HG02943 (cell line): ENCODE results near the gene CCL26.
A peak's percentile ranks its signal among the peaks of the same experiment; 100 is the strongest.
"Not testable (repeated sequence)": the region's sequence is repeated elsewhere in the genome, so short reads cannot be mapped to it uniquely, and the experiment has no call there.

ENCODE experiments used
- ATAC-seq: cut with Tn5 transposase; IDR thresholded peaks from one replicate; pipeline ENCODE4 v1.9.1; 2021; ENCODE audit warnings: mild to moderate bottlenecking, low read depth, moderate library complexity; ENCODE audit not compliant: unreplicated experiment

The CCL26 gene

GRCh38 chr7:75739796-75740672 is 32.0 kb downstream of the CCL26 start:
- no peak for ATAC-seq

- peak; percentile 92 for ATAC-seq
Observed at GRCh38 chr7:75738975-75739795, 32.8 kb downstream of the CCL26 start.

GRCh38 chr7:75738604-75738974 is 33.4 kb downstream of the CCL26 start, which contains the start of gene HIP1:
TSS of gene HIP1 (minus strand) at chr7:75738941. CDS start at chr7:75738920, 21 bp downstream.
- ATAC-seq = peak; percentile 5

DNA sequence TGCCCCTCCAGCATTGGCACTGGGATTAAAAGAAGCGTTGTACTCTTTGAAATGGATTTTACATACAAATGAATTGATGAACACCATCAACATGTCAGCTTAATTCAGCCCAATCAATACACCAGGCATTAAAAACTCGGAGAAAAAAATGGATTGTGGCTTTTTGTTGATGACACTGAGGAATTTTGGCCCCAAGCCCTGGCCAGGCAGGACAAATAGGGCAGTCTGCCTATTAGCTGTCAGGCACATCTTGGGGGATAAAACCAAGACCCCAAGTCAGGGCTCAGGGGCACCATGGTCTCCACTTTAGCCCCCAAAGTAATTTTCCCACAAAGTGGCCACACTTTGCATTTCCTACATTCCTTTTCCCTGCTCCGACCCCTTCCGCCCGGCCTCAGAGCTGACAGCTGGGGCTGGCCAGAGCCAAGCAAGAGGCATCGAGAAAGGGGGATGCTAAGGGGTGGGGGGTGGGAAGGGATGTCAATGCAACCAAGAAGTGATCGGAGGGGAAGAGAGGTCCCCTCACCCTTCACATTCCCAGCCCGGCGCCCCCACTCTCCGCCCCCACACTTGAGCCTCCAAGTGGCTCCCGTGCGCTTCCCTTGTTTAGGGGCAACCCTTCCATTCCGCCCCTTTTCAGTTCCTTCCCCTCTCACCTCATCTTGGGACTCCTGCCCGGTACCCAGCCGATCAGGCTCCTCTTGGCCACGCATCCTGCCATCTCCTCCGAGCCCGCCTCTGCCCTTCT is 34.0 kb downstream of the CCL26 start:
- ATAC-seq = no peak

- no peak for ATAC-seq
Observed at GRCh38 chr7:75735581-75736350, 36.2 kb downstream of the CCL26 start.

DNA sequence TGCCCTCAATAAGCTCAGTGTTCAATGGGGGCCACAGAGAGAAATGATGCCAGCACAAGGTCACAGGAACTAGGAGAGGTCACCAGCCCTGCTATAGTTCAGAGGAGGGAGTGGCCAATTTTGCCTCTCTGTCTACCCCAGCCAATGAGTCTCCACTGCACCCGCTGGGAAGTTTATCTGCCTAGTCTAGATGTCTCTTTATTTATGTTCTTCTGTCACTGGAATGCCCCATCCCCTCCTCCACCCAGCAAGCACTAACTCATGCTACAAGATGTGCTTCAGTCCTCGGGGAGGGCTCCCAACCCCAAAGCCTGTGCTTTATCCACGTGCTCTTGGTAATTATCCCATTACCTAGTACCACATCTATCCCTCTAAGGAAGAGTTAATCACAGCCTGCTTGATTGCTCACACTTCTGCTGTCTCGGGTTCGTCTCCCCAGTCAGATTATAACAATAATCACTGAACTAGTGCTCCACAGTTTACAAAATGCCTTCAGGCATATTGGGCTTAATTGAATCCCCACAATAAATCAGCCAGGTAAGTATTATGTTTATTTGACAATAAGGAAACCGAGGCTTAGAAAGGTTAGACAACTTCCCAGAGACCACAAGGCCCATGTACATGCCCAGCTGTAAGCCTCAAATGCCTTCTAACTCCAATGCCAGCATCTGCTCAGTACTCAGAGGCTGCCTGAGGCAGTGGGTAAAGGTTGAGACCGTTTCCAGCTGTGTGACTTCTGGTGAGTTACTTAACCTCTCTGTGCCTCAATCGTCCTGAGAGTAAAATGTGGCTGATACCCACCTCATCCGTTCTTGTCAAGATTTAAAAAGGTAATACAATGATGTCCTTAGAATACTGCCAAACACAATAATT is 37.2 kb downstream of the CCL26 start:
- ATAC-seq = no peak

DNA sequence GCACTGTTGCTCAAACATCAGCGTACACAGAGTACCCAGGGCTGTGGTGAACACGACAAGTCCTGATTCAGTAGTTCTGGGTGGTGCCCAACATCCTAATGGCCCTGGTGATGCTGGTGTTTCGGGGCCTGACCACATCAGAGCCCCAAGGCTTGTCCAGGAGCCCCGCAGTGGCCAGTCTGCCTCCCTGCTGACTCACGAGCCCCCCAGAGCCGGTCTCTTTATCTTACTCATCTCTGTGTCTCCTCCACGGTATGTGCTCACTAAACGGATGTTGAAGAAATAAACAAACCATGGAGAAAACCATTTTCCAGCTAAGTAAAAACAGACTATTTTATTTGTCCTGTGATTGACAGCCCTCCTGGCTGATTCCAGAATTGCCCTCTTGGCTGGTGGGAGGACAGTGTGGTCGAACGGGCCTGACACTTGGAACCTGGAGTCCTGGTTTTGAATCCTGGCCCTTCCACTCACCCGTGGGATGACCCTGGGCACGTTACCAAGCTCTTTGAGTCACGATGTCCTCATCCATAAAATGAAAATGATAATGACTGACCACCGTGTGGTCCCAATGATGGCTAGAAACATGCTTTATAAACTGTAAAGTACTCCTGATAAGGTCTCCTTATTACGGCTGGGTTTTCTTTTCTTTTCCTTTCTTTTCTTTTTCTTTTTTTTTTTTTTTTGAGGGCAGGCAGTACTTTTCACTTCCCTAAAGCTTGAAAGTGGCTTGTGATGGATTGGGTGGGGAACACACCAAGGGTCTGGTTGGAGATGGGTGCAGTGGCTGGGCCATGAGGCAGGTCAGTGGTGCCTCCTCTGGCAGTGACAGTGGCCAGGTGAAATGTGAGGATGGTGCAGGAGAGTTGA is 39.0 kb downstream of the CCL26 start:
- ATAC-seq = no peak

DNA sequence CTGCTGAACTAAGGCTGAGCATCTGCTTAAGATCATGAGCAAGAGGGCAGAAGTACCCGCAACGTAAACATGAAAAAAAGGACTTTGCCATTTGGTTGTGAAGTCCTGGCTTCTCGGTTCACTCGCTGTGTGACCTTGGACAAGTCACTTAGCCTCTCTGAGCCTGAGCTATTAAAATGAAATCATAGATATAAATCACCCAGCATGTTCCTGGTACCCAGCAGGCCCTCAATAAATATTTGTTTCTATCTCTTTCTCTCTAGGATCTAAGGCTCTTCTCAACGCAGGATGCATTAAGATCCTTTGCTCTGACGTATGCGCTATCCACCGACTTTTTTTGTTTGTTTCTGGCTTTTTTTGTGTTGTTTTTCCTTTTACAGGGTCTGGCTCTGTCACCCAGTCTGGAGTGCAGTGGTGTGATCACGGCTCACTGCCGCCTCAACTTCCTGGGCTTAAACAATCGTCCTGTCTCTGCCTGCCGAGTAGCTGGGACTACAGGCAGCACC is 39.9 kb downstream of the CCL26 start:
- ATAC-seq = no peak

DNA sequence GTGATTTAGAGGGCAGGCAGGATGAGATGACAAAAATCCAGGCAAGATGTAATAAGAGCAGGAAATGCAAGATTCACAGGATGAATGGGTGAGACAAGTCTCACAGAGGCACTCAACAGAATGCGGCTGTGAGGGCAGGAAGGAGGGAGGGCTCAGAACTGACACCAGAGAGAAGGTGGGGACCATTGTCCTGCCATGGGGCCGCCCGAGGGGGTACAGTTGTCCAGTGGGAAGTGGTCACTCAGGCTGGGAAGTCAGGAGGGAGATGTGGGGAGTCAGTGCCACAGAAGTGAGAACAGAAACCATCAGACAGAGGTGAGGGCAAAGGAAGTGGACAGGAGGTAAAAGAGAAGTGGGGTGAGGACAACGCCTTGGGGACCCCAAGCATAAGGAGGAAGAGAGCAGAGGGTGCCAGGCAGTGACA is 42.1 kb downstream of the CCL26 start:
- ATAC-seq = no peak

DNA sequence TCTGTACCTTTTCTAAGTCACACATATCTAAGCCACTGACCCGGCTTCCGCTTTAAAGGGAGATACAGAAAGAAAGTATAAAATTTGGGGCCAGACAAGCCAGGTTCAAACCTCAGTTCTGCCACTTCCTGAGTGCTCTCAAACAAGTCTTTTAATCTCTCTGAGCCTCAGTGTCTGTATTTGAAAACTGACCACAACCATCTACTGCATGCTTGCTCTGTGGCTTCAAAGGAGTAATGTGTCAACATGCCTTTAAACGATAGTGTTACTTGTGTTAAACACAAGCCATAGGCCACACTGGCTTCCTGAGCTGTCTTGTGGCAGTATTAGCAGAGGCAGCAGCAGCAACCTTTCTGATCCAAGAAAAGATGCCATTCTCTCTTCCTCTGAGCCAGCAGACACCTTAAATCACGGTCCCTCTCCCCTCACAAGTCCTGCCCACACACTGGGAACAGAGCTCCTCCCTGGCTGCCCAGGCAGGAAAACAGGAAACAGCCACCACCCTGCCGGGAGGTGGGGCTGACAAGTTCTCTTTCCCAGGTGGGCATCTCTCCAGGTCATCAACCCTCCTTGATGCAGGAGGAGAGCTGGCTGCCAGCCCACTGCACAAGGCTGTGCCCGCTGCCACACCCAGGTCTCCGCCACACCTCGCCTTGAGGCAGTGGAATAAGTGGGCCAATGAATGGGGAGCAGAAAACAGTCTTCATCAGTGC is 44.0 kb downstream of the CCL26 start:
- no peak for ATAC-seq

- ATAC-seq = not testable (repeated sequence)
Observed at GRCh38 chr7:75727351-75727750, 44.7 kb downstream of the CCL26 start.

DNA sequence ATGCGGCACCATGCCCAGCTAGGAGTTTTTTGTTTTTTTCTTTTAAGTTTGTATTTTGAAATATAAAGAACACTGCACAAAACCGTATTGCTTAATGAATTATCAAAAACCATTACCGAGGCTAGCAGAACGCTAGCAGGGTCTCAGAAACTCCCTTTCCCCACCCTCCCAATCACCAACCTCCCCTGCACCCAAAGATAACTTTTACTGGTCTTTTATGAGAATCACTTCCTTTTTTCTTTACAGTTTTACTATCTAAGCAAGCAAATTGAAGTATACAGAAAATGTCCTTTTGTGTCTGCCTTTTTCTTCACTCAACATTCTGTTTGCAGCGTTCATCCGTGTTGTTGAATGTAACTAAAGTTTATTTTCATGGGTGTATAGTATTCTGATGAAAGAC is 46.7 kb downstream of the CCL26 start:
- ATAC-seq = no peak

DNA sequence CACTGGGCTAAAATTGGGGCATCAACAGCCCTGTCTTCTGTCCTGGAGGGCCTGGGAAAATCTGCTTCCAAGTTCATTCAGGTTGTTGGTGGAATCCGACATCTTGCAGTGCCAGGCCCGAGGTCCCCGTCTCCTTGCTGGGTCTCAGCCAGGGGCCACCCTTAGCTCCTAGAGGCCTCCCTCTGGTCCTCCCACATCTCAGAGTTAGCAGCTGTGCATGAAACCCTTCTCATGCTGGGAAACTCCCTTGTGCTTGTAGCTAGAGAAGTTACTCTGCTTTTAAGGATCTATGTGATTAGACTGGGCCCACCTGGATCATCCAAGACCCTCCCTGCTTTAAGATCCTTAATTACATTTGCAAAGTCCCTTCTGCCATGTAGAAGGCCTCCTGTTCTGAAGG is 48.6 kb downstream of the CCL26 start:
- no peak for ATAC-seq

DNA sequence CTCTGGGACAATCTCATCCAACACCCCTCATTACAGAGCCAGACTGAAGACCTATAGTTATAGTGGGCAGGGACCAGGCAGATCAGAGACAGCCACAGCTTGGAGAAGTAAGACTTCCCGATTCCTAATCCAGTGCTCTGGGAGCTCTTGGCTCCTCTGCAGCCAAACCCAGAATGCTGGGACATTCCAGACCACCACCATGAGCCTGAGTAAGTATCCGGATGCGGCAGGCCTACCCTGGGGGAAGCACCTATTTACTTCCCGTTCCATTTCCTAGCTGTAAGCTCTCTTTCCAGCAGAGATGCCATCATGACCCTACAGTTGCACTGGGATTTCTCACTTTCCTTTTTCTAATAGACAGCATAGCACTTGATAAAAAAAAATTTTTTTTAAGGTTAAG is 49.6 kb downstream of the CCL26 start:
- no peak for ATAC-seq

DNA sequence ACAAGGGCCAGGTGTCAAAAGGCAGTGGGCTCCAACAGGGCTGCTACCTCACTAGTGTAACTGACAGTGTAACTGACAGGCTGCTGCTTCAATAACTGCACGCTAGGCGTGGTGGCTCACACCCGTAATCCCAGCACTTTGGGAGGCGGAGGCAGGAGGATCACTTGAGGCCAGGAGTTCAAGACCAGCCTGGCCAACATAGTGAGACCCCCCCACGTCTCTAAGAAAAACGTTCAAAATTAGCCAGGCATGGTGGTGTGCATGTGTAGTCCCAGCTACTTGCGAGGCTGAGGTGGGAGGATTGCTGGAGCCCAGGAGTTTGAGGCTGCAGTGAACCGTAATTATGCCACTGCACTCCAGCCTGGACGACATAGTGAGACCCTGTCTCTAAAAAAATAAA is 50.1 kb downstream of the CCL26 start:
- ATAC-seq = not testable (repeated sequence)

GRCh38 chr7:75721426-75721825 is 50.6 kb downstream of the CCL26 start:
- no peak for ATAC-seq

GRCh38 chr7:75719626-75720025 is 52.4 kb downstream of the CCL26 start:
- ATAC-seq = no peak
